K562 (cell line): ENCODE data around the gene APOB.

Source experiments
- HDAC6 ChIP-seq: IDR thresholded peaks from 2 replicates; pipeline ENCODE4 v1.6.1; 2012; ENCODE audit warnings: low read depth, mild to moderate bottlenecking, control low read depth, inconsistent platforms, low read length, moderate library complexity
- SETDB1 ChIP-seq: IDR thresholded peaks from one replicate; pipeline ENCODE4 v1.6.1; 2012; ENCODE audit warnings: low read length, control low read depth, inconsistent platforms
- TEAD2 ChIP-seq: fragments of 450-650 bp; IDR thresholded peaks from 2 replicates; pipeline ENCODE4 v1.6.1; 2016; ENCODE audit warnings: missing genetic modification characterization, control low read depth, missing compliant biosample characterization
- TEAD4 ChIP-seq, 2 experiments: sonication (generic) in 1 of 2; formaldehyde crosslinking in 1 of 2; IDR thresholded peaks; 2 replicates each; pipeline versions ENCODE4 v1.6.1 to v1.8.0; 2012 to 2022; ENCODE audit warnings: borderline replicate concordance in 1 of 2, inconsistent platforms in 1 of 2, low read length in 1 of 2, mild to moderate bottlenecking in 1 of 2, missing genetic modification reagents in 1 of 2
- ZBTB8A ChIP-seq: fragments of 450-650 bp; IDR thresholded peaks from 2 replicates; pipeline ENCODE4 v1.6.1; 2018; ENCODE audit warnings: mild to moderate bottlenecking, moderate library complexity; ENCODE audit not compliant: partially characterized antibody

DNA sequence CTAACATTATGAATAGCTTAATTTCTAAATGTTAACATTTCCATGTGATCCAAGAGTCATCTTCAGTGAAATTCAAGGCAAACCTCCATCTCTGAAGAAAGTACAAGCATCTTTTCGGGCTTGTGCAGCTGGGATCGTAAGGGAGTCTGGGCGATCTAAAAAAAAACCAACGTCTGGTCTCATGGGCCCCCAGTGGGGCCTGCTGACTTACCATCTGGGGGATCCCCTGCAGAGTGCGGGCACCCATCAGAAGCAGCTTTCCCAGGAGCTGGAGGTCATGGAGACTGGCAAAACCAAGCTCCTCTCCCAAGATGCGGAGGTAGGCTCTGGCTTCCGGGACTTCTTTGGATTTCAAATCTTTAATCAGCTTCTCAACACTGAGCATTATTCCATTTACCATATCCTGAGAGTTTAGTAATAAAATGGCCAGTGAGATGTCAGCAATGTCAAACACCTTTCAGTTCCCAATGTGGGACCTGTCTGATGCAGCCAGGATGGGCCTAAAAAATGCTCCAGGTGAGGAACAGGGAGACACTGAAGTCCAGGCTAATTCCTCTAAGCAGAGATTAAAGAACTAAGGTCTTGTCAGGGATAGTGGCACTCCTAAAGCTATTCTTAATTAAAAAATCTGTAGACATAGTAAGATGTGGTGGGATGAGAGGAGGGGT, 19.0 kb downstream of the APOB start:
- no peak for TF ChIP-seq TEAD4 (IDR thresholded peaks at IDR 0.05; ENCODE audit: low read length)
- no peak for TF ChIP-seq TEAD4 (CRISPR knock-in tag; IDR thresholded peaks at IDR 0.05; ENCODE audit: borderline replicate concordance)
- no peak for TF ChIP-seq ZBTB8A
- TF ChIP-seq TEAD2 (tag): no peak
- no peak for TF ChIP-seq HDAC6
- TF ChIP-seq SETDB1: no peak
